ENCODE data around the gene GNG7. TPM values are rescaled to one million over a fixed set of nuclear protein-coding genes. Genes with fewer than 3 reads are reported as not detected.

GNG7 gene
- total RNA-seq, 1 donor, result 0.45 TPM

DNA sequence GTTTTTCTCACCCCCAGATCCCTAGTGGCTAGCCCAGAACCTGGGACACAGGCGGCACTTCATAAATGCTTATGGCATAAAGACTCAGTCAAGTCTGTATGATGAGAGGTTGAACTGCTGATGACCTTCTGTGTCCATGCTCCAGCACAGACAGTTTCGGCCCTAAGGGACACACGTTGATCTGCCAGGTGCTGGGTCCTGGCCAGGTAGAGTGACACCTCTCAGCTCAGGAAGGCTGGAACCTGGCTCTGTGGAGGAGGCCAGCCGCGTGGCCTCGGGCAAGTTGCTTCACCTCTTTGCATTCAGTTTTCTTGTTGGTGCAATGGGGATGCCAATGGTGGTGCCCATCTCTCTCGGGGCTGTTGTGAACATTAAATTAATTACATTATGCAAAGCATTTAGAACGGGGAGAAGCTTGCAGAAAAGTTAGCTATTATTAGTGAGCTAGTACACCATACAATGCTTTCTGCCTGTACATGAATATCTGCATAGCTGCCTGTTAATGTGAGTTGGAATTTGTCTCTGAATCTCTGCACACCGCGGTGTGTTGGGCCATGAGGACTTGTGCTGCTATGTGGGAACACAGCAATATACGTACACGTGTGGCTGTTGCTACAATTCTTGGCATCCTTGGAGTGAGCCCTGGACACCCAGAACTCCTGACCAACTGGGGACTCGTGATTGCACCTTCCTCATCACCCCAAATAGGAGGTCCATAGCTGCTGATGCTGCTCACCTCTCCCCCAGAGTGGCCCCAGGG, 218.1 kb downstream of the GNG7 start:
- no peak overlapping the region for H3K4me3 ChIP-seq (ENCODE audit: low read depth, low read length)
- no peak for DNase-seq (ENCODE audit: low read depth)
- no peak for TF ChIP-seq CTCF (IDR thresholded peaks at IDR 0.05; ENCODE audit: insufficient read depth, low read length)

- no peak overlapping the region for H3K4me3 ChIP-seq (ENCODE audit: low read depth, low read length)
- no peak for TF ChIP-seq CTCF (IDR thresholded peaks at IDR 0.05; ENCODE audit: insufficient read depth, low read length)
- DNase-seq (ENCODE audit: low read depth), result no peak
Measured at GRCh38 chr19:2483484-2484151, 218.9 kb downstream of the GNG7 start.

- H3K4me3 ChIP-seq (ENCODE audit: low read depth, low read length), result no peak overlapping the region
- no peak for TF ChIP-seq CTCF (IDR thresholded peaks at IDR 0.05; ENCODE audit: insufficient read depth, low read length)
- DNase-seq (ENCODE audit: low read depth), result no peak
Measured at GRCh38 chr19:2483084-2483483, 219.4 kb downstream of the GNG7 start.

DNA sequence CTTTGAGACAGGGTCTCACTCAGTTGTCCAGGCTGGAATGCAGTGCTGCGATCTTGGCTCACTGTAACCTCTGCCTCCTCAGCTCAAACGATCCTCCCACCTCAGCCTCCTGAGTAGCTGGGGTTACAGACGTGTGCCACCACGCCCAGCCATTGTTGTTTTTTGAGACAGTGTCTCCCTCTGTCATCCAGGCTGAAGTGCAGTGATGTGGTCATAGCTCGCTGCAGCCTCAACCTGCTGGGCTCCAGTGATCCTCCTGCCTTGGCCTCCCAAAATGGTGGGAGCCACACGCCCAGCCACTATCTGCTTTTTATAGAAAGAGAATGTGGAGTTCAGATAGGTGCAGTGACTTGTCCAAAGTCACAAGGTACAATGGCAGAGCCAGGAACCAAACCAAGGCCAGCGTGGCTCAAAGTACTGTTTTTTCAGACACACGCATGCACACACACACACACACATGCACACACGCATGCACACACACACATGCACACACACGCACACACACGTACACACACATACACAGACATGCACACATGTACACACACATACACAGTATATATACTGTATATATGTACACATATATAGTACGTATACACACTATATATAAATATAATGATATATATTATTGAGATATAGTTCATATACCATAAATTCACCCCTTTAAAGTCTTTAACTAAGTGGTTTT, 220.0 kb downstream of the GNG7 start:
- no peak overlapping the region for H3K4me3 ChIP-seq (ENCODE audit: low read depth, low read length)
- no peak for TF ChIP-seq CTCF (IDR thresholded peaks at IDR 0.05; ENCODE audit: insufficient read depth, low read length)
- DNase-seq (ENCODE audit: low read depth), result no peak

DNA sequence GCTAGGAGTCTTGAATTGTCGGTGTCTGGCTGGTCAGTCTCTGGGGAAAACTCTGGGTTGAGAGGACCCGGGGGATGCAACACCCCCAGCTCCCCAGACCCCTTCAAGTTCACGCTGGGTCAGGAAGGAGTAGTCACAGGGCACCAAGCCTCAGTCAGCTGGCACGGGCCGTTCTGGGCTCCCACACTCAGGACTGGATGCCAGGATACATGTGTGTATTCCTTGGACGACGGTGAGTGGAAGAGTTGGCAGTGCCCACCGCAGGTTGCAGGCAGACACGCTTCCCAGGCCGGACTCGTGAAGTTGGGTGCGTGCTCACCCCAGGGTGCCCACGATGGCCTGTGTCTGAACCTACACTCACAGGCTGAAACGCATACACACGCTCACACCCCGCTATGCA, 221.0 kb downstream of the GNG7 start:
- TF ChIP-seq CTCF (IDR thresholded peaks at IDR 0.05; ENCODE audit: insufficient read depth, low read length), result no peak

GRCh38 chr19:2479556-2480194, 222.8 kb downstream of the GNG7 start:
- DNase-seq (ENCODE audit: low read depth), result no peak
- no peak for TF ChIP-seq CTCF (IDR thresholded peaks at IDR 0.05; ENCODE audit: insufficient read depth, low read length)
- no peak overlapping the region for H3K4me3 ChIP-seq (ENCODE audit: low read depth, low read length)

More for the DNA sequence above, 221.0 kb downstream of the GNG7 start:
- no peak for DNase-seq (ENCODE audit: low read depth)
- no peak overlapping the region for H3K4me3 ChIP-seq (ENCODE audit: low read depth, low read length)

Data from fibroblast of the aortic adventitia (primary cell).